ENCODE results near the gene RAB8B. TPM values are rescaled to one million over a fixed set of nuclear protein-coding genes. Genes with fewer than 3 reads are reported as not detected.
"Not testable (repeated sequence)": the region's sequence is repeated elsewhere in the genome, so short reads cannot be mapped to it uniquely, and the experiment has no call there.

Gene RAB8B
- total RNA-seq, 4 donors from 2014 or later: 47.6 to 179 (median 67.1) TPM

DNA sequence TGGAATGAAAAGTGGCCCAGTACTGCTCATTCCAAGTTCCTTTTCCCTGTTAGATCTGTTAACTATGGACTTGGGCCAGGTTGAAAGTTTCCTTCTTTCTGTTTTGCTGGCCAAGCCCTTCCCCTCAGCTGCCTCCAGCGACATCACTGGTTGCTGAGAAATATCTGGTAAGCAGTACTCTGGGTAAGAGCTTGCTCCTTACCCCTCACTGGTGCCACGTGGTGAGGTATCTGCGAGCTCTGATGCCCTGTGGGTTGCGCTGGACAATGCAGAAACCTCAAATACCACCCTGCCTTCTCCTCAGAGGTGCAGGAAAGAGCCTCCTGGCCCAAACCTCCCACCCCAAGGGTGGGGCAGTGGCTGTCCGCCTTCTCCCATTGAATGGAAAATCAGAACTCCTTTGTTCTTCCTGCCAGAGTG lies 45.1 kb downstream of the RAB8B start:
- Histone ChIP-seq H3K4me1 (no peaks in the 10 kb centered on the region), H3K9me3 (no peaks in the 10 kb centered on the region), H3K27me3 (no peaks in the 10 kb centered on the region), H3K27ac (peak overlapping the region; percentile 33 to 63), H3K36me3 (no peaks in the 10 kb centered on the region), H3K4me3 (no peak overlapping the region)
- intact Hi-C loops (cut with DNase I; ENCODE audit: low total_unique reads): no loop called here
- TF ChIP-seq, protein P1, sequence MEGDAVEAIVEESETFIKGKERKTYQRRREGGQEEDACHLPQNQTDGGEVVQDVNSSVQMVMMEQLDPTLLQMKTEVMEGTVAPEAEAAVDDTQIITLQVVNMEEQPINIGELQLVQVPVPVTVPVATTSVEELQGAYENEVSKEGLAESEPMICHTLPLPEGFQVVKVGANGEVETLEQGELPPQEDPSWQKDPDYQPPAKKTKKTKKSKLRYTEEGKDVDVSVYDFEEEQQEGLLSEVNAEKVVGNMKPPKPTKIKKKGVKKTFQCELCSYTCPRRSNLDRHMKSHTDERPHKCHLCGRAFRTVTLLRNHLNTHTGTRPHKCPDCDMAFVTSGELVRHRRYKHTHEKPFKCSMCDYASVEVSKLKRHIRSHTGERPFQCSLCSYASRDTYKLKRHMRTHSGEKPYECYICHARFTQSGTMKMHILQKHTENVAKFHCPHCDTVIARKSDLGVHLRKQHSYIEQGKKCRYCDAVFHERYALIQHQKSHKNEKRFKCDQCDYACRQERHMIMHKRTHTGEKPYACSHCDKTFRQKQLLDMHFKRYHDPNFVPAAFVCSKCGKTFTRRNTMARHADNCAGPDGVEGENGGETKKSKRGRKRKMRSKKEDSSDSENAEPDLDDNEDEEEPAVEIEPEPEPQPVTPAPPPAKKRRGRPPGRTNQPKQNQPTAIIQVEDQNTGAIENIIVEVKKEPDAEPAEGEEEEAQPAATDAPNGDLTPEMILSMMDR (IDR thresholded peaks at IDR 0.05): no peak
- no peak for TF ChIP-seq POLR2A (IDR thresholded peaks at IDR 0.05)
- DNase-seq: peak; percentile 38 to 48

DNA sequence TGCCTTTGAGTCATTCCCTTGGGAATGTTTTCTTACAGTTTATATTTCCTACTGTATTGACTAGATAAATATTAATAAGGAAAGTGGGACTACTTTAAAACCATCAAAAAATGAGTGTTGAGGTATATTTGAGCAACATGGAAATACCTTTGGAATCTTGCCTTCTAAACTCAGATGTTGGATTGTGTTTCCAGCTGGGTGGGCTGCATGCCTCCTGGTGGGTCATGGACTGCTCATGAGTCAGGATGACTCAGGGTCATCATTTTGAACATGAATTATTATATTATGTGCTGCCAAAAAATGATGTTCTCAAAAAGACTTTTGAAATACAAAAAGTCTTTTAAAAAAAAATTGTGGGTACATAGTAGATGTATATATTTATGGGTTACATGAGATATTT lies 46.9 kb downstream of the RAB8B start:
- Histone ChIP-seq H3K4me3 (no peak overlapping the region), H3K9me3 (no peaks in the 10 kb centered on the region), H3K4me1 (no peaks in the 10 kb centered on the region), H3K27me3 (no peaks in the 10 kb centered on the region), H3K36me3 (no peaks in the 10 kb centered on the region), H3K27ac (no peak overlapping the region)
- DNase-seq: no peak
- TF ChIP-seq, protein P1 (IDR thresholded peaks at IDR 0.05): no peak
- no peak for TF ChIP-seq POLR2A (IDR thresholded peaks at IDR 0.05)
- intact Hi-C loops (cut with DNase I; ENCODE audit: low total_unique reads): no loop called here

DNA sequence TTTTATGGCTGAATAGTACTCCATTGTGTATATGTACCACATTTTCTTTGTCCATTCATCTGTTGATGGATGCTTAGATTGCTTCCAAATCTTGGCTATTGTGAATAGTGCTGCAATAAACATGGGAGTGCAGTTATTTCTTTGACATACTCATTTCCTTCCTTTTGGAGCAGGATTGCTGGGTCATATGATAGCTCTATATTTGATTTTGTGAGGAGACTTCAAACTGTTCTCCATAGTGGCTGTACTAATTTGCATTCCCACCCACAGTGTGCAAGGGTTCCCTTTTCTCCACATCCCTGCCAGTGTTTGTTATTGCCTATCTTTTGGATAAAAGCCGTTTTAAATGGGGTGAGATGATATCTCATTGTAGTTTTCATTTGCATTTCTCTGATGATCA lies 47.7 kb downstream of the RAB8B start:
- not testable (repeated sequence) for H3K4me3 ChIP-seq, H3K9me3 ChIP-seq, H3K4me1 ChIP-seq

DNA sequence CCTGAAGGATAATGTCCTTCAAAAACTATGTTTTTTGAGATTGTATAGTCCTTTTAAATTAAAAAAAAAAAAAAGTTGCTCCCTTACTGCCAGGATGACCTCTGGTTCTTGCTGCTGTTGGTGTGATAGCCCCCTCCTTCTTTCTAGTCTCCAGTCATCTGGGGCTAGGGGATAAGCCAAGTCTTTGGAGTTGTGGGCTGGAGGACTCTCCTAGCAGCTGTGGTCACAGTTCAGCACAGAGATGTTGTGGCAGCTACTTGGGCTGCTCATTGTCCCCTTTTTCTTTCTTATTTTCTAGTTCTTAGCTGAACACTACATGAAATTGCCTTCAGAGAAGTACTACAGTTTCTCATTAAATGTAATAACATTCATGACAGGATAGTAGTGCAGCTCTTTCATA lies 48.8 kb downstream of the RAB8B start:
- Histone ChIP-seq H3K27me3 (no peaks in the 10 kb centered on the region), H3K4me3 (no peak overlapping the region), H3K4me1 (no peaks in the 10 kb centered on the region), H3K27ac (no peak overlapping the region), H3K9me3 (no peaks in the 10 kb centered on the region), H3K36me3 (no peaks in the 10 kb centered on the region)
- no peak for TF ChIP-seq POLR2A (IDR thresholded peaks at IDR 0.05)
- TF ChIP-seq, protein P1 (IDR thresholded peaks at IDR 0.05): no peak
- intact Hi-C loops (cut with DNase I; ENCODE audit: low total_unique reads): no loop called here
- DNase-seq: no peak

More for the DNA sequence above, 47.7 kb downstream of the RAB8B start:
- DNase-seq; intact Hi-C loops (cut with DNase I; ENCODE audit: low total_unique reads); H3K36me3 ChIP-seq; H3K27ac ChIP-seq; H3K27me3 ChIP-seq: not testable (repeated sequence)

DNA sequence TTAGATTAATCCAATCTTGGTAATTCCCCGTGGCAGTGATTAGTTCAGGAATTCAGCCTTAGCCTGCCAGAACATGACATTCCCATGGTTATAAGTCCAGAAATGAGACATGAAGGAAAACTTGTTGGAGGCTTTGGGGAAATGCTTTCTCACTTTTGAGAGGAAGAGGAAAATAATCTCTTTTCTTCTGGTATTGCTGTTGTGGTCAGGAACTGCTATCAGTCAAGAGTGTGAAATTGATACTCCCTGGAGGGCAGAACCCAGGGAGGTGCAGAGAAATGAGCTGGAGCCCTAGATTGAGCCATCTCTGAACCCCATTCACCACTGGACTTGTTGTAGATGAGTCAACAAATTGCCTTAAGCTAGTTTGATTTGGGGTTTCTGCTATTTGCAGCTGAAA lies 49.4 kb downstream of the RAB8B start:
- DNase-seq: no peak
- Histone ChIP-seq H3K4me1 (no peaks in the 10 kb centered on the region), H3K27me3 (no peaks in the 10 kb centered on the region), H3K27ac (no peak overlapping the region), H3K9me3 (no peaks in the 10 kb centered on the region), H3K36me3 (no peaks in the 10 kb centered on the region), H3K4me3 (no peak overlapping the region)
- TF ChIP-seq POLR2A (IDR thresholded peaks at IDR 0.05): no peak
- TF ChIP-seq, protein P1 (IDR thresholded peaks at IDR 0.05): no peak
- intact Hi-C loops (cut with DNase I; ENCODE audit: low total_unique reads): no loop called here

DNA sequence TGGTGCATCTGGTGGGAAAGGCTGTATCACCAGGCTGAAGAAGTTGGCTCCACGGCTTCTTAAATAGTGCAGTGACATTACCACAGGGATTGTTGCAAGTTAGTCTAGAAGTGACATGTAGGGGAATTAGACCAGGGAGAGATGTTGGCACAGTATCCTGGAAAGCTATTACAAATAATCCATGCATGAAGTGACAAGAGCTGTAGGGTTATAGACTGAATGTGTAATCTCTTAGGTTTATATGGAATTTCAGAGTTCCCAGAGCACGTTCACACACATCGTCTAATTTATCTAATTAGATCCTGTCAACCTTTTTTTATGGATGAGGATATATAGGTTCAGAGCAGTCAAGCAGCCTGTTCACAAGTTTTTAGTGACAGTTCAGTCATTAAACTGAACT lies 50.7 kb downstream of the RAB8B start:
- Histone ChIP-seq H3K4me3 (no peak overlapping the region), H3K9me3 (no peaks in the 10 kb centered on the region), H3K27me3 (no peaks in the 10 kb centered on the region), H3K4me1 (no peaks in the 10 kb centered on the region), H3K27ac (no peak overlapping the region), H3K36me3 (no peaks in the 10 kb centered on the region)
- no peak for DNase-seq
- TF ChIP-seq POLR2A (IDR thresholded peaks at IDR 0.05): no peak
- TF ChIP-seq, protein P1 (IDR thresholded peaks at IDR 0.05): no peak
- intact Hi-C loops (cut with DNase I; ENCODE audit: low total_unique reads): no loop called here
